C4-2B (cell line): Measurements from ENCODE around the gene KIAA0040.

Experiments used
- ZFX ChIP-seq: fragments of 450-650 bp; IDR thresholded peaks from 2 replicates; pipeline ENCODE4 v1.6.1; 2017
- TF ChIP-seq, protein P1 (sequence below): fragments of 450-650 bp; conservative IDR thresholded peaks from 2 replicates; pipeline ENCODE4 v1.5.1; 2017; ENCODE audit warnings: mild to moderate bottlenecking

DNA sequence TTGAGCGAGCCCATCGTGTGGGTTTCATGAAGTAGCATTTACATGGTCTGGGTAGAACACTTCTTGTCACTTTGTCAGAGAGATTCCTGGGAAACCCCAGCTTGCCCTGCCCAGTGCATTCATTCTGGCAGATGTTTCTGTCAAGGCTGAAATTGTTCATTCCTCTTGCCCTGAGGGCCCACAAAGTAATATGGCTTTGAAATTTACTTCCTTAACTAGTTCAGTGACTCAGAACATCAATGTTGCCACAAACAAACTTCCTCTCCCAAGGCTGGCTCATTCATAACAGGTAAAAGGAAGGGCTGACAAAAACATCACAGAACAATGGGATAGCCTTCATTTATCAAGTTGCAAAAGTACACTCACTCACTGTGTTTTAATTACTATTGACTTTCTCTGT is 5.0 kb upstream of the KIAA0040 start:
- TF ChIP-seq, protein P1, sequence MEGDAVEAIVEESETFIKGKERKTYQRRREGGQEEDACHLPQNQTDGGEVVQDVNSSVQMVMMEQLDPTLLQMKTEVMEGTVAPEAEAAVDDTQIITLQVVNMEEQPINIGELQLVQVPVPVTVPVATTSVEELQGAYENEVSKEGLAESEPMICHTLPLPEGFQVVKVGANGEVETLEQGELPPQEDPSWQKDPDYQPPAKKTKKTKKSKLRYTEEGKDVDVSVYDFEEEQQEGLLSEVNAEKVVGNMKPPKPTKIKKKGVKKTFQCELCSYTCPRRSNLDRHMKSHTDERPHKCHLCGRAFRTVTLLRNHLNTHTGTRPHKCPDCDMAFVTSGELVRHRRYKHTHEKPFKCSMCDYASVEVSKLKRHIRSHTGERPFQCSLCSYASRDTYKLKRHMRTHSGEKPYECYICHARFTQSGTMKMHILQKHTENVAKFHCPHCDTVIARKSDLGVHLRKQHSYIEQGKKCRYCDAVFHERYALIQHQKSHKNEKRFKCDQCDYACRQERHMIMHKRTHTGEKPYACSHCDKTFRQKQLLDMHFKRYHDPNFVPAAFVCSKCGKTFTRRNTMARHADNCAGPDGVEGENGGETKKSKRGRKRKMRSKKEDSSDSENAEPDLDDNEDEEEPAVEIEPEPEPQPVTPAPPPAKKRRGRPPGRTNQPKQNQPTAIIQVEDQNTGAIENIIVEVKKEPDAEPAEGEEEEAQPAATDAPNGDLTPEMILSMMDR, result no peak
- TF ChIP-seq ZFX, result no peak
